Brain microvascular endothelial cell (primary cell): ENCODE measurements around the gene IQCH.
"Not testable (repeated sequence)": the region's sequence is repeated elsewhere in the genome, so short reads cannot be mapped to it uniquely, and the experiment has no call there.

Source experiments
- DNase-seq: peaks from one replicate; pipeline ENCODE4 v3.0.0-alpha.2; 2020
- H3K27ac ChIP-seq: fragments of 250-450 bp; sonication (Bioruptor Pico); 2 replicates; pipeline ENCODE4 v1.5.1; 2020; ENCODE audit warnings: mild to moderate bottlenecking, moderate library complexity
- H3K27me3 ChIP-seq: fragments of 250-450 bp; sonication (Bioruptor Pico); replicated peaks from 2 replicates; pipeline ENCODE4 v1.5.1; 2020; ENCODE audit warnings: mild to moderate bottlenecking
- H3K36me3 ChIP-seq: fragments of 250-450 bp; sonication (Bioruptor Pico); replicated peaks from 2 replicates; pipeline ENCODE4 v1.5.1; 2020; ENCODE audit warnings: mild to moderate bottlenecking
- H3K4me3 ChIP-seq: 2 replicates; pipeline ENCODE4 v1.5.1; 2011; ENCODE audit warnings: low read depth, mild to moderate bottlenecking, control low read depth, low read length, moderate library complexity
- in situ Hi-C: cut with HindIII; loops from 2 replicates; pipeline ENCODE4 v1.10.0; 2017; ENCODE audit warnings: low sequenced_read_pairs, low pct_ligation_motif_present
- TF ChIP-seq, protein P1 (sequence below): IDR thresholded peaks from 2 replicates; pipeline ENCODE4 v1.5.1; 2011; ENCODE audit warnings: low read depth, mild to moderate bottlenecking, moderate library complexity, low read length, control low read depth, inconsistent platforms; ENCODE audit errors: missing control alignments

Gene IQCH

DNA sequence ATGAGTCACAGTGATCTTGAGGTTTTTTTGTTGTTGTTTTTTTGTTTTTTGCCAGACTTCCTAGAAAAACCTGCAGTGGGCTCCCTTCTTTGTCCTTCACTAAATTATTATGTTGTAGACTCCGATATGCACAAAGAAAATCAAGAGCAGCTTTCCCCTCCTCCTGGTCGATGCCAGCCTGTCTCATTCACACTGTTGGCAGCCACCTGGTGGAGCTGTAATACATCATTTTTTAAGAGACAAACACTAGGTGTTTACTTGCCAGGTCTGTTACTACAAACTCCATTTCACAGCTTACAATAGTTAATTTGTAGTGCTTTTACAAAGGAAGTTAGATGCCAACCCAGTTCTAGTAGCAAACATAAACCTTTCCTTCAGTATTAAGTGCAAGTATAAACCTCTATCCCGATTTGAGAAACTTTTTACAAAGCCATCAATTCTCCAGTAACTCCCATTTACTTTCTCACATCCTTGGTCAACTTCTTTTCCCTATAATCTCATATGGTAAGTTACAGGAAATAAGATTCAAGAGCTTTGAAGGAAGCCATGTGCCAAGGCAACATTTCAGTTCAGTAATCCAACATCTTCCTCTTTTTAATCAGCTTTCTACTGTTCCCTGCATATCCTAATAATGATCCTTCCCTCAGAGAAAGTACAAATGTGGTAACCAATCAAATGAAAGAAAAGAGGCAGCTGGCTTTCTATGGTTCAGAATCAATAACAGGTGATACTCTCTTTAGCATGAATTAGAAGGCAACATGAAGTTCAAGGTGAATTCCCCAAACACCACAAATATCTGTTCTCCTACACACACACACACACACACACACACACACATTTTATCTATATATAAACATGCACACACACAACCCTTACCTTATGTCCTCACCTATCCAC, 14.1 kb upstream of the IQCH start:
- Histone ChIP-seq H3K27ac (no peak overlapping the region), H3K27me3 (no peaks in the 10 kb centered on the region), H3K36me3 (peaks cover 2% of the 10 kb centered on the region), H3K4me3 (no peak overlapping the region)
- no peak for DNase-seq
- TF ChIP-seq, protein P1, sequence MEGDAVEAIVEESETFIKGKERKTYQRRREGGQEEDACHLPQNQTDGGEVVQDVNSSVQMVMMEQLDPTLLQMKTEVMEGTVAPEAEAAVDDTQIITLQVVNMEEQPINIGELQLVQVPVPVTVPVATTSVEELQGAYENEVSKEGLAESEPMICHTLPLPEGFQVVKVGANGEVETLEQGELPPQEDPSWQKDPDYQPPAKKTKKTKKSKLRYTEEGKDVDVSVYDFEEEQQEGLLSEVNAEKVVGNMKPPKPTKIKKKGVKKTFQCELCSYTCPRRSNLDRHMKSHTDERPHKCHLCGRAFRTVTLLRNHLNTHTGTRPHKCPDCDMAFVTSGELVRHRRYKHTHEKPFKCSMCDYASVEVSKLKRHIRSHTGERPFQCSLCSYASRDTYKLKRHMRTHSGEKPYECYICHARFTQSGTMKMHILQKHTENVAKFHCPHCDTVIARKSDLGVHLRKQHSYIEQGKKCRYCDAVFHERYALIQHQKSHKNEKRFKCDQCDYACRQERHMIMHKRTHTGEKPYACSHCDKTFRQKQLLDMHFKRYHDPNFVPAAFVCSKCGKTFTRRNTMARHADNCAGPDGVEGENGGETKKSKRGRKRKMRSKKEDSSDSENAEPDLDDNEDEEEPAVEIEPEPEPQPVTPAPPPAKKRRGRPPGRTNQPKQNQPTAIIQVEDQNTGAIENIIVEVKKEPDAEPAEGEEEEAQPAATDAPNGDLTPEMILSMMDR: peak; percentile 43
- in situ Hi-C loops: no loop called here

DNA sequence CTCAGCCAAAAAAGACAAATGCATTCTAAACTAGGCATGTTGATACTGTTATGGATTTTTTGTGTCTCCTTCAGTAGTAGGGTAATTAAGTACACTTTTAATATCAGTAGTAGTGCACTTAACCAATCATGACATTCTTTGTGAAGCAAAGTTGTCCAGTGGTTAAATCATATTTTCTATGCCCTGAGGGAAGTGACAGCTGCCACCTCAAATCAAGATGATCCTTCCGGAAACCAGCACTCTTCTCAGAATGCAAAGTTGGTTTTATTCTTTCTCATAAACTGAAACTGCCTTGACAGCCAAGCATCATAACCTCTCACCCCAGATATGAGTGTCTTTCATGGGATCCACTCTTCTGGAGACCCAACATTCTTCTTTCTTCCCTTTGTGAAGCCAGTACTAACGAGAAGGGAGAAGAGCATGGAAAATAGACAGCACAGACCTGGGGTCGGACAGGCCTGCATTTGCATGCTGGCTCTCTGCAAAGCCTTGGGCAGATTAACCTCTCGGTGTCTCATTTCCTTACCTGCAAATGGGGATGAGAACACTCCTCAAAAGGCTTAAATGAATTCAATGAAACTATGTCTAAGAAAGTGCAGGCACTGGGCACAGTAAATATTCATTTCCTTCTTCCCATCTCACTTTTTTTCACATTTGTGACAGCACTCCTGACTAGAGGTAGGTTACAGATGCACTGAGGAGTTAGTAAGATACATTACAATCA, 13.3 kb upstream of the IQCH start:
- Histone ChIP-seq H3K27me3 (no peaks in the 10 kb centered on the region), H3K36me3 (peaks cover under 1% of the 10 kb centered on the region), H3K4me3 (no peak overlapping the region), H3K27ac (no peak overlapping the region)
- TF ChIP-seq, protein P1: no peak
- DNase-seq: no peak
- in situ Hi-C loops: no loop called here

DNA sequence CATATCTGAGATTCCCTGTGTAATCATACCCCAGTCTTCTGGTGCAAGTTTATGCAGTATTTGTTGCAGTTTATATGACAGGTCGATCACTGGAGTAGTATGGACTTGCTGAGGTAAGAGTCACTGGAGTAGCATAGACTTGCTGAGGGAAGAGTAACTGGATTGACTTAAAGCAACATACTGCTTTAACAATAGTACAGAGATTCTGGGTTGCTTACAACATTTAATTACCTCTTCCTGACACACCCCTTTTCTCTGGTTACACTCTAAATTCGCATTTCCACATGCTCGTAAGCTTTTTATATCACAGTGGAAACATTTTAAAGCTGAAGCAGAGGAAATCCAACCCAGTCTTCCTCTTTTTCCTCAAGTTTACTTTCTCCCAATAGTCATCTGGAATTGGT, 11.9 kb upstream of the IQCH start:
- H3K27ac ChIP-seq: no peak overlapping the region

DNA sequence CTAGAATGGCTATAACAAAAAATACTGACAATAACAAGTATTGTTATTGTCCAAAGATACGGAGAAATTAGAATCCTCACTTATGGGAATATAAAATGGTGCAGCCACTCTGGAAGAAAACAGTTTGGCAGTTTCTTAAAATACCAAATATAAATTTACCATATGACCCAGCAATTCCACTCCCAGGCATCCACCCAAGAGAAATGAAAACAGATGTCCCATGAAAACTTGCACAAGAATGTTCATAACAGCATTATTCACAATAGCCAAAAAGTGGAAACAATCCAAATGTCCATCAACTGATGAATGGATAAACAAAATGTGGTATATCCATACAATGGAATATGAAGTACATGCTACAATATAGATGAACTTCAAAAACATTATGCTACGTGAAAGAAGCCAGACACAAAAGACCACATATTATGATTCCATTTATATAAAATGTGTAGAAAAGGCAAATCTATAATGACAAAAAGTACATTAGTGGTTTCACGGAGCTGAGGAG, 9.6 kb upstream of the IQCH start:
- H3K4me3 ChIP-seq: no peak overlapping the region
- no peak overlapping the region for H3K27ac ChIP-seq
- no peaks in the 10 kb centered on the region for H3K27me3 ChIP-seq
- TF ChIP-seq, protein P1: no peak
- H3K36me3 ChIP-seq: peaks cover 2% of the 10 kb centered on the region
- in situ Hi-C loops: no loop called here
- no peak for DNase-seq

More for the DNA sequence above, 11.9 kb upstream of the IQCH start:
- H3K4me3 ChIP-seq: no peak overlapping the region
- H3K27me3 ChIP-seq: no peaks in the 10 kb centered on the region
- in situ Hi-C loops: no loop called here
- TF ChIP-seq, protein P1: no peak
- H3K36me3 ChIP-seq: peaks cover 2% of the 10 kb centered on the region
- DNase-seq: no peak

DNA sequence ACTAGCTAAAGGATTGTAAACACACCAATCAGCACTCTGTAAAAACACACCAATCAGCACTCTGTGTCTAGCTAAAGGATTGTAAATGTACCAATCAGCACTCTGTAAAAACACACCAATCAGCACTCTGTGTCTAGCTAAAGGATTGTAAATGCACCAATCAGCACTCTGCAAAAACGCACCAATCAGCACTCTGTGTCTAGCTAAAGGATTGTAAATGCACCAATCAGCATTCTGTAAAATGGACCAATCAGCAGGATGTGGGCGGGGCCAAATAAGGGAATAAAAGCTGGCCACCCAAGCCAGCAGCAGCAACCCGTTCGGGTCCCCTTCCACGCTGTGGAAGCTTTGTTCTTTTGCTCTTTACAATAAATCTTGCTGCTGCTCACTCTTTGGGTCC, 8.0 kb upstream of the IQCH start:
- DNase-seq, H3K36me3 ChIP-seq, in situ Hi-C loops, H3K4me3 ChIP-seq, H3K27ac ChIP-seq, H3K27me3 ChIP-seq: not testable (repeated sequence)

DNA sequence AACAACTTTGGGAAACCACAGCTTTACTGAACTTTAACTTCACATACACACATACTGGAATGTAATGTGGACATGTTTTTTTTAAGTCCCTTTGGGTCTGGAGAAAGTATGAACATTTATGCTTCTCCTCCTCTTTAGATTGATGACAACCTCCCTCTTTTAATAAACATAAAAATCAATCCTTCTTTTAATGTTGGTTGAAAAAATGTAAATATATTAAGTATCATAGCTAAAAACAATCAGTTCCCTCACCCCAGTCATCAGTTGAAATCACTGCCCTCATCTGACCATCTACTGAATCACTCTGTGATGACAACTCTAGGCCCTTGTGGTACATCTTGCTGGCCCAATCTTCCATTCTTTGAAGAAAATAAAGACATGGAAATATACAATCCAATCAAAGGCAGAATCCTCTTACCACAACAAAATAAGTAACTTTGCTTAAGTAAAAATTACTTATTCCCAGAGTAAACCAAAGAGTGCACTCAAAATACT, 6.5 kb upstream of the IQCH start:
- Histone ChIP-seq H3K27ac (no peak overlapping the region), H3K27me3 (no peaks in the 10 kb centered on the region), H3K4me3 (no peak overlapping the region), H3K36me3 (peaks cover 2% of the 10 kb centered on the region)
- in situ Hi-C loops: no loop called here
- DNase-seq: no peak
- TF ChIP-seq, protein P1: no peak
